ENCODE data around the gene DYRK1B. TPM values are rescaled to one million over a fixed set of nuclear protein-coding genes. Genes with fewer than 3 reads are reported as not detected.

Gene DYRK1B
- total RNA-seq, 1 experiment from 2014 or later, result 12.2 TPM

DNA sequence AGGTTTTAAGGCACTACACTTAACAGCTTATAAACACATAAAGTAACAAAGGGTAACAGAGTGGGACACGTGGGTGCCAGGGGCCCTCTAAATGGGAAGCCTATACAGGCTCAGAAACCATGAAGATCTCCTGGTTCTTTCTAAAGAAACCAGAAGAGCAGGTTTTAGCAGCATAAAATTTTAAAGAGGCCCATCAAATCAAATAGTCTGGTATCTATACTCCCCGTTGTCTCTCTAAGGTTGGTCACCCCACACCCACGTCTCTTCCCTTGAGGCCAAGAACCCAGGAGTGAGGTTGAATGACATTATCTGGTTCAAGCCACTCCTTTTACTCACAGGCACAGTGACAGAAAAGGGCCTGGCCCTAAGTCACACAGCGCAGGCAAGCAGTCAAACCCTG is 4.6 kb upstream of the DYRK1B start:
- no peak overlapping the region for H3K27ac Mint-ChIP-seq
- CTCF ChIA-PET, result no interaction called here
- POLR2A ChIA-PET, result no interaction called here
- no peak for ATAC-seq
- no peaks in the 10 kb centered on the region for H3K27me3 Mint-ChIP-seq (ENCODE audit: low read depth)
- H3K4me3 Mint-ChIP-seq, result no peak overlapping the region
- TF ChIP-seq, protein P1, sequence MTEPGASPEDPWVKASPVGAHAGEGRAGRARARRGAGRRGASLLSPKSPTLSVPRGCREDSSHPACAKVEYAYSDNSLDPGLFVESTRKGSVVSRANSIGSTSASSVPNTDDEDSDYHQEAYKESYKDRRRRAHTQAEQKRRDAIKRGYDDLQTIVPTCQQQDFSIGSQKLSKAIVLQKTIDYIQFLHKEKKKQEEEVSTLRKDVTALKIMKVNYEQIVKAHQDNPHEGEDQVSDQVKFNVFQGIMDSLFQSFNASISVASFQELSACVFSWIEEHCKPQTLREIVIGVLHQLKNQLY (CRISPR knock-in tag; IDR thresholded peaks at IDR 0.05), result no peak
- TF ChIP-seq ZNF219 (CRISPR knock-in tag; IDR thresholded peaks at IDR 0.05; ENCODE audit: borderline replicate concordance) (no peak), GRHL2 (CRISPR knock-in tag; IDR thresholded peaks at IDR 0.05; ENCODE audit: insufficient replicate concordance, severe bottlenecking) (no peak), FOXP1 (CRISPR knock-in tag; IDR thresholded peaks at IDR 0.05; ENCODE audit: borderline replicate concordance) (no peak), JUN (CRISPR knock-in tag; IDR thresholded peaks at IDR 0.05) (no peak)
- TF ChIP-seq, protein P2, sequence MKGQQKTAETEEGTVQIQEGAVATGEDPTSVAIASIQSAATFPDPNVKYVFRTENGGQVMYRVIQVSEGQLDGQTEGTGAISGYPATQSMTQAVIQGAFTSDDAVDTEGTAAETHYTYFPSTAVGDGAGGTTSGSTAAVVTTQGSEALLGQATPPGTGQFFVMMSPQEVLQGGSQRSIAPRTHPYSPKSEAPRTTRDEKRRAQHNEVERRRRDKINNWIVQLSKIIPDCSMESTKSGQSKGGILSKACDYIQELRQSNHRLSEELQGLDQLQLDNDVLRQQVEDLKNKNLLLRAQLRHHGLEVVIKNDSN (CRISPR knock-in tag; IDR thresholded peaks at IDR 0.05), result no peak
- TF ChIP-seq, protein P3, sequence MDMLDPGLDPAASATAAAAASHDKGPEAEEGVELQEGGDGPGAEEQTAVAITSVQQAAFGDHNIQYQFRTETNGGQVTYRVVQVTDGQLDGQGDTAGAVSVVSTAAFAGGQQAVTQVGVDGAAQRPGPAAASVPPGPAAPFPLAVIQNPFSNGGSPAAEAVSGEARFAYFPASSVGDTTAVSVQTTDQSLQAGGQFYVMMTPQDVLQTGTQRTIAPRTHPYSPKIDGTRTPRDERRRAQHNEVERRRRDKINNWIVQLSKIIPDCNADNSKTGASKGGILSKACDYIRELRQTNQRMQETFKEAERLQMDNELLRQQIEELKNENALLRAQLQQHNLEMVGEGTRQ (CRISPR knock-in tag; IDR thresholded peaks at IDR 0.05), result no peak
- TF ChIP-seq, protein P4, sequence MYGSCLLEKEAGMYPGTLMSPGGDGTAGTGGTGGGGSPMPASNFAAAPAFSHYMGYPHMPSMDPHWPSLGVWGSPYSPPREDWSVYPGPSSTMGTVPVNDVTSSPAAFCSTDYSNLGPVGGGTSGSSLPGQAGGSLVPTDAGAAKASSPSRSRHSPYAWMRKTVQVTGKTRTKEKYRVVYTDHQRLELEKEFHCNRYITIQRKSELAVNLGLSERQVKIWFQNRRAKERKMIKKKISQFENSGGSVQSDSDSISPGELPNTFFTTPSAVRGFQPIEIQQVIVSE (CRISPR knock-in tag; IDR thresholded peaks at IDR 0.05; ENCODE audit: borderline replicate concordance), result no peak
- DNase-seq (ENCODE audit: low spot score), result no peak
- no peaks in the 10 kb centered on the region for H3K9me3 Mint-ChIP-seq
- H3K36me3 Mint-ChIP-seq, result peaks cover 55% of the 10 kb centered on the region
- H3K4me1 Mint-ChIP-seq, result peaks cover 18% of the 10 kb centered on the region

DNA sequence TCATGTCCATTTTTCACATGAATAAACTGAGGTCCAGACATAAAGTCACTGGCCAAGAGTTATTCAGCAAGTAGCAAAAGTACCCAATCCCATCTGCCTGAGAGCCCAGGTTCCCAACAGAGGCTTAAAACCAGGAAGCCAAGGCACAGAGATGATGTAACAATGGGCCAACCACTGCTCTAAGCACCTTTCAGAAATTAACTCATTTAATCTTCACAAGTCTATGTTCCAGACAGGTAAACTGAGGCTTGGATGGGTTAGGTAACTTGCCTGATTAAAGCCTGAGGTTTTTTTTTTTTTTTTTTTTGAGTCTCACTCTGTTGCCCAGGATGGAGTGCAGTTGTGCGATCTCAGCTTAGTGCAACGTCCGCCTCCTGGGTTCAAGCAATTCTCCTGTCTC is 4.0 kb upstream of the DYRK1B start:
- no peaks in the 10 kb centered on the region for H3K9me3 Mint-ChIP-seq
- TF ChIP-seq ZNF416 (CRISPR knock-in tag; IDR thresholded peaks at IDR 0.05) (no peak), SOX15 (CRISPR knock-in tag; IDR thresholded peaks at IDR 0.05) (no peak), KAT7 (CRISPR knock-in tag; IDR thresholded peaks at IDR 0.05; ENCODE audit: borderline replicate concordance) (no peak), NR3C1 (CRISPR knock-in tag; conservative IDR thresholded peaks at IDR 0.05; ENCODE audit: low read depth) (no peak), HMGA2 (CRISPR knock-in tag; IDR thresholded peaks at IDR 0.05) (no peak), NFE2L1 (CRISPR knock-in tag; IDR thresholded peaks at IDR 0.05) (no peak), ATF1 (CRISPR knock-in tag; IDR thresholded peaks at IDR 0.05) (no peak), CREM (CRISPR knock-in tag; IDR thresholded peaks at IDR 0.05) (no peak), SMAD3 (CRISPR knock-in tag; IDR thresholded peaks at IDR 0.05; ENCODE audit: borderline replicate concordance) (no peak)
- TF ChIP-seq, protein P5, sequence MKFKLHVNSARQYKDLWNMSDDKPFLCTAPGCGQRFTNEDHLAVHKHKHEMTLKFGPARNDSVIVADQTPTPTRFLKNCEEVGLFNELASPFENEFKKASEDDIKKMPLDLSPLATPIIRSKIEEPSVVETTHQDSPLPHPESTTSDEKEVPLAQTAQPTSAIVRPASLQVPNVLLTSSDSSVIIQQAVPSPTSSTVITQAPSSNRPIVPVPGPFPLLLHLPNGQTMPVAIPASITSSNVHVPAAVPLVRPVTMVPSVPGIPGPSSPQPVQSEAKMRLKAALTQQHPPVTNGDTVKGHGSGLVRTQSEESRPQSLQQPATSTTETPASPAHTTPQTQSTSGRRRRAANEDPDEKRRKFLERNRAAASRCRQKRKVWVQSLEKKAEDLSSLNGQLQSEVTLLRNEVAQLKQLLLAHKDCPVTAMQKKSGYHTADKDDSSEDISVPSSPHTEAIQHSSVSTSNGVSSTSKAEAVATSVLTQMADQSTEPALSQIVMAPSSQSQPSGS (CRISPR knock-in tag; IDR thresholded peaks at IDR 0.05; ENCODE audit: borderline replicate concordance, low read depth), result no peak
- TF ChIP-seq, protein P6, sequence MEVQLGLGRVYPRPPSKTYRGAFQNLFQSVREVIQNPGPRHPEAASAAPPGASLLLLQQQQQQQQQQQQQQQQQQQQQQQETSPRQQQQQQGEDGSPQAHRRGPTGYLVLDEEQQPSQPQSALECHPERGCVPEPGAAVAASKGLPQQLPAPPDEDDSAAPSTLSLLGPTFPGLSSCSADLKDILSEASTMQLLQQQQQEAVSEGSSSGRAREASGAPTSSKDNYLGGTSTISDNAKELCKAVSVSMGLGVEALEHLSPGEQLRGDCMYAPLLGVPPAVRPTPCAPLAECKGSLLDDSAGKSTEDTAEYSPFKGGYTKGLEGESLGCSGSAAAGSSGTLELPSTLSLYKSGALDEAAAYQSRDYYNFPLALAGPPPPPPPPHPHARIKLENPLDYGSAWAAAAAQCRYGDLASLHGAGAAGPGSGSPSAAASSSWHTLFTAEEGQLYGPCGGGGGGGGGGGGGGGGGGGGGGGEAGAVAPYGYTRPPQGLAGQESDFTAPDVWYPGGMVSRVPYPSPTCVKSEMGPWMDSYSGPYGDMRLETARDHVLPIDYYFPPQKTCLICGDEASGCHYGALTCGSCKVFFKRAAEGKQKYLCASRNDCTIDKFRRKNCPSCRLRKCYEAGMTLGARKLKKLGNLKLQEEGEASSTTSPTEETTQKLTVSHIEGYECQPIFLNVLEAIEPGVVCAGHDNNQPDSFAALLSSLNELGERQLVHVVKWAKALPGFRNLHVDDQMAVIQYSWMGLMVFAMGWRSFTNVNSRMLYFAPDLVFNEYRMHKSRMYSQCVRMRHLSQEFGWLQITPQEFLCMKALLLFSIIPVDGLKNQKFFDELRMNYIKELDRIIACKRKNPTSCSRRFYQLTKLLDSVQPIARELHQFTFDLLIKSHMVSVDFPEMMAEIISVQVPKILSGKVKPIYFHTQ (CRISPR knock-in tag; IDR thresholded peaks at IDR 0.05), result no peak
- TF ChIP-seq, protein P4 (CRISPR knock-in tag; IDR thresholded peaks at IDR 0.05; ENCODE audit: borderline replicate concordance), result no peak
- TF ChIP-seq, protein P7, sequence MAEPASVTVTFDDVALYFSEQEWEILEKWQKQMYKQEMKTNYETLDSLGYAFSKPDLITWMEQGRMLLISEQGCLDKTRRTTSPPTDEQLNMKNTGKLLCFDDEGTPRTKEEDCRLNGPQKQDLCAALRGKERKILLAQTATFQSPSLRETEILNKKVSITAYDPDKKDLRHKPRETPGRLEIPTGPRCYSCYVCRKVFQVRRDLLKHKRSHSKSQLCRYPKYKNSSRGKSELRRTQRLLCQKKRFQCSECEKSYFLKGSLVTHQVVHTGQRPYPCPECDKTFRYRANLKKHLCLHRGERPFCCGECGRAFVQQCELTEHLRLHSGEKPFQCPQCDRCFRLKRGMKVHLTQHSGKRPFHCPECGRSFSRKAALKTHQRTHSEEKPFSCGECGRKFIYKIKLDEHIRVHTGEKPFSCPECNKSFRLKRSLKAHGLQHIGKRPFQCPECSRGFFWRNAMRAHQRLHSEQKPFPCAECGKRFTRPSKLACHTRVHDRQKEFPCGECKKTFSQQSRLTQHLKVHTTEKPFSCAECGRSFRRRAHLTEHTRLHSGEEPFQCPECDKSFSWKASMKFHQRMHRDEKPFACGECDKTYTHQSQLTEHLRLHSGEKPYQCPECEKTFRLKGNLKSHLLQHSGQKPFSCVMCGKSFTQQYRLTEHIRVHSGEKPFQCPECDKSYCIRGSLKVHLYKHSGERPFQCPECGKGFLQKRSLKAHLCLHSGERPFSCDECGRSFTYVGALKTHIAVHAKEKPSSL (CRISPR knock-in tag; conservative IDR thresholded peaks at IDR 0.05), result no peak
- TF ChIP-seq, protein P8, sequence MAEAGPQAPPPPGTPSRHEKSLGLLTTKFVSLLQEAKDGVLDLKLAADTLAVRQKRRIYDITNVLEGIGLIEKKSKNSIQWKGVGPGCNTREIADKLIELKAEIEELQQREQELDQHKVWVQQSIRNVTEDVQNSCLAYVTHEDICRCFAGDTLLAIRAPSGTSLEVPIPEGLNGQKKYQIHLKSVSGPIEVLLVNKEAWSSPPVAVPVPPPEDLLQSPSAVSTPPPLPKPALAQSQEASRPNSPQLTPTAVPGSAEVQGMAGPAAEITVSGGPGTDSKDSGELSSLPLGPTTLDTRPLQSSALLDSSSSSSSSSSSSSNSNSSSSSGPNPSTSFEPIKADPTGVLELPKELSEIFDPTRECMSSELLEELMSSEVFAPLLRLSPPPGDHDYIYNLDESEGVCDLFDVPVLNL (CRISPR knock-in tag; IDR thresholded peaks at IDR 0.05; ENCODE audit: borderline replicate concordance, low read depth), result no peak
- peaks cover 55% of the 10 kb centered on the region for H3K36me3 Mint-ChIP-seq
- H3K4me3 Mint-ChIP-seq, result no peak overlapping the region
- peaks cover 13% of the 10 kb centered on the region for H3K4me1 Mint-ChIP-seq
- ATAC-seq, result no peak
- ChIA-PET CTCF (no interaction called here), POLR2A (no interaction called here)
- no peak overlapping the region for H3K27ac Mint-ChIP-seq
- DNase-seq (ENCODE audit: low spot score), result no peak
- no peaks in the 10 kb centered on the region for H3K27me3 Mint-ChIP-seq (ENCODE audit: low read depth)

All from WTC11 (cell line).